AG04449 (cell line): Measurements from ENCODE around the gene DCTN2.

Experiments used
- CTCF ChIA-PET: fragments of 350-600 bp; formaldehyde crosslinking; extraction: SDS; loops from one replicate; lab custom pipeline; 2021; ENCODE audit warnings: antibody characterized with exemption; lab: Yijun Ruan, JAX
- POLR2A ChIA-PET: fragments of 400-600, 350-600 bp; formaldehyde crosslinking; extraction: SDS; loops from one replicate; lab custom pipeline; 2020; ENCODE audit warnings: antibody characterized with exemption, inconsistent platforms; lab: Yijun Ruan, JAX
- DNase-seq: peaks from one replicate; pipeline ENCODE4 v3.0.0-alpha.2; 2010; ENCODE audit warnings: low read depth, low spot score
- H3K4me3 ChIP-seq: 2 replicates; pipeline ENCODE4 v1.5.1; 2011; ENCODE audit warnings: low read depth, mild to moderate bottlenecking, control low read depth, low read length
- TF ChIP-seq, protein P1 (sequence below): IDR thresholded peaks from one replicate; pipeline ENCODE4 v1.5.1; 2011; ENCODE audit warnings: mild to moderate bottlenecking, moderate library complexity, low read length, control low read depth, inconsistent platforms; ENCODE audit not compliant: insufficient read depth; ENCODE audit errors: missing control alignments

Gene DCTN2

GRCh38 chr12:57579677-57580465 lies 32.9 kb upstream of the DCTN2 start:
- ChIA-PET CTCF (interaction anchor here (0.8 to 12.4 kb wide), 9 partner anchors 11 to 325 kb away, joined by 3 to 214 read pairs (median 113); partner anchors contain the start of genes ARHGEF25, B4GALNT1 and PIP4K2C), POLR2A (no interaction called here)
- DNase-seq = no peak
- no peak overlapping the region for H3K4me3 ChIP-seq
- TF ChIP-seq, protein P1, sequence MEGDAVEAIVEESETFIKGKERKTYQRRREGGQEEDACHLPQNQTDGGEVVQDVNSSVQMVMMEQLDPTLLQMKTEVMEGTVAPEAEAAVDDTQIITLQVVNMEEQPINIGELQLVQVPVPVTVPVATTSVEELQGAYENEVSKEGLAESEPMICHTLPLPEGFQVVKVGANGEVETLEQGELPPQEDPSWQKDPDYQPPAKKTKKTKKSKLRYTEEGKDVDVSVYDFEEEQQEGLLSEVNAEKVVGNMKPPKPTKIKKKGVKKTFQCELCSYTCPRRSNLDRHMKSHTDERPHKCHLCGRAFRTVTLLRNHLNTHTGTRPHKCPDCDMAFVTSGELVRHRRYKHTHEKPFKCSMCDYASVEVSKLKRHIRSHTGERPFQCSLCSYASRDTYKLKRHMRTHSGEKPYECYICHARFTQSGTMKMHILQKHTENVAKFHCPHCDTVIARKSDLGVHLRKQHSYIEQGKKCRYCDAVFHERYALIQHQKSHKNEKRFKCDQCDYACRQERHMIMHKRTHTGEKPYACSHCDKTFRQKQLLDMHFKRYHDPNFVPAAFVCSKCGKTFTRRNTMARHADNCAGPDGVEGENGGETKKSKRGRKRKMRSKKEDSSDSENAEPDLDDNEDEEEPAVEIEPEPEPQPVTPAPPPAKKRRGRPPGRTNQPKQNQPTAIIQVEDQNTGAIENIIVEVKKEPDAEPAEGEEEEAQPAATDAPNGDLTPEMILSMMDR = no peak

DNA sequence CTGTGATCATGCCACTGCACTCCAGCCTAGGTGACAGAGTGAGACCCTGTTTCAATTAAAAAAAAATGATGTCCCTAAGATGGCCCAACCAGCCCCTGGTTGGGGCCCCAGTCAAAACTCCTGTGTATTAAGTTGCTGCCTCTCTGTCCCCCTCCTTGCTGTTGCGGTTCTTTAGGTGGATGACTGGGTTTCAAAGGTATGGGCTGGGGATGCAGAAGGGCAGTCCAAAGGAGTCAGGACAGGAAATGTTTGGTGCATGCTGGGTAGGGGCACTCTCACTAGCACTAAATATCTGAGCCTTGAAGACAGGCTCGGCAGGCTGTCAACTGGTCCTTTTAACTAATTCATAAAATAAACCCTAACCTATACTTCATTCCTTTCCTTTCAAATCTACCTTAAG lies 32.0 kb upstream of the DCTN2 start:
- TF ChIP-seq, protein P1 = no peak
- ChIA-PET POLR2A (no interaction called here), CTCF (interaction anchor here (8.3 to 12.4 kb wide), 3 partner anchors 16 to 53 kb away, joined by 159 to 212 read pairs (median 186); partner anchors contain the start of genes B4GALNT1 and PIP4K2C)
- DNase-seq = no peak
- no peak overlapping the region for H3K4me3 ChIP-seq

GRCh38 chr12:57577981-57578758 lies 31.2 kb upstream of the DCTN2 start:
- TF ChIP-seq, protein P1 = no peak
- H3K4me3 ChIP-seq = no peak overlapping the region
- POLR2A ChIA-PET = no interaction called here
- no peak for DNase-seq
- CTCF ChIA-PET = interaction anchor here (1.0 to 12.4 kb wide), 3 partner anchors 17 to 55 kb away, joined by 4 to 212 read pairs (median 186); partner anchors contain the start of genes B4GALNT1 and PIP4K2C

- no peak for DNase-seq
- ChIA-PET POLR2A (no interaction called here), CTCF (interaction anchor here (1.1 to 16.4 kb wide), 5 partner anchors 6 to 56 kb away, joined by 3 to 214 read pairs (median 12); partner anchors contain the start of genes B4GALNT1 and PIP4K2C)
- TF ChIP-seq, protein P1 = no peak
- no peak overlapping the region for H3K4me3 ChIP-seq
Measured at GRCh38 chr12:57576613-57577160, 29.7 kb upstream of the DCTN2 start.

GRCh38 chr12:57575771-57576612 lies 29.0 kb upstream of the DCTN2 start:
- TF ChIP-seq, protein P1 = no peak
- ChIA-PET CTCF (interaction anchor here (0.6 to 16.4 kb wide), 14 partner anchors 7 to 151 kb away, joined by 3 to 214 read pairs (median 3); partner anchors contain the start of genes B4GALNT1, OS9 and PIP4K2C), POLR2A (no interaction called here)
- no peak for DNase-seq
- H3K4me3 ChIP-seq = no peak overlapping the region
